GM21381 (cell line): Measurements from ENCODE around the gene EXOC3L4.
"Not testable (repeated sequence)": the region's sequence is repeated elsewhere in the genome, so short reads cannot be mapped to it uniquely, and the experiment has no call there.

Source experiments
- ATAC-seq: cut with Tn5 transposase; IDR thresholded peaks from one replicate; pipeline ENCODE4 v1.9.1; 2021; ENCODE audit warnings: mild to moderate bottlenecking, moderate library complexity; ENCODE audit not compliant: unreplicated experiment

The EXOC3L4 gene

DNA sequence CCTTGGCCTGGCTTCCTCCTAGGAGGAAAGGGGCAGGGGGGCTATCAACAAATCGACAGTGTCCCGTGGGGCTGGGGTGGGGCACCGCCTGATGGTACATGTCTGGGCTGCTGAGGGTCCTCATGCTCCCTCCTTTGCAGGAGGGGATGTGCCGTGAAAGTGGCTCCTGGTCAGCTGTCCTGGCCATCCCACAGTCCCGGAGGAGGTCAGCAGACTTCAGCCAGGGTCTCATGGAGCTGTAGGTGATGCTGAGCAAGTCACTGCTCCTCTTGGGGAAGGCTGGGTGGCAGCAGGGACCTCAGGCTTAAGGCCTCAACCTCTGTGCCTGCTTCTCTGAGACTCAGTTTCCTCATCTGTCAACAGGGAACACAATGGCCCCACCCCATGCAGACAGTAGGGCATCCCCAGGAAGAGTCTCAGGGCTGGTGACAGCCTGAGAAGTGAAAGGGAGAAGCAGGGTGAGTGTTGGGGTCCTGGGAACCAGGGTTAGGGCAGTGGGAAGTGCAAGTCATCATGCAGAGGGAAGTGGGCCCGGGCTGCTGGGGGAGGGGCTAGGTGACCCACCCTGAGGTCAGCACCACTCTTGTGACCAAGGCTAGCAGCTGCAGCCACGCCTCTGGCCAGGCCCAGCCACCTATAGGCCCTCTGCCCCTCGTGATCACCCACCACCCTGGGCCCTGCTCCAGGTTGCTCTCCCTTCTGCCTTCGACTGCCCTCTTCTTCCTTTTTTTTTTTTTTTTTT lies 24.3 kb downstream of the EXOC3L4 start:
- no peak for ATAC-seq

- ATAC-seq: not testable (repeated sequence)
These were observed 25.0 kb downstream of the EXOC3L4 start for GRCh38 chr14:103119527-103119926.

DNA sequence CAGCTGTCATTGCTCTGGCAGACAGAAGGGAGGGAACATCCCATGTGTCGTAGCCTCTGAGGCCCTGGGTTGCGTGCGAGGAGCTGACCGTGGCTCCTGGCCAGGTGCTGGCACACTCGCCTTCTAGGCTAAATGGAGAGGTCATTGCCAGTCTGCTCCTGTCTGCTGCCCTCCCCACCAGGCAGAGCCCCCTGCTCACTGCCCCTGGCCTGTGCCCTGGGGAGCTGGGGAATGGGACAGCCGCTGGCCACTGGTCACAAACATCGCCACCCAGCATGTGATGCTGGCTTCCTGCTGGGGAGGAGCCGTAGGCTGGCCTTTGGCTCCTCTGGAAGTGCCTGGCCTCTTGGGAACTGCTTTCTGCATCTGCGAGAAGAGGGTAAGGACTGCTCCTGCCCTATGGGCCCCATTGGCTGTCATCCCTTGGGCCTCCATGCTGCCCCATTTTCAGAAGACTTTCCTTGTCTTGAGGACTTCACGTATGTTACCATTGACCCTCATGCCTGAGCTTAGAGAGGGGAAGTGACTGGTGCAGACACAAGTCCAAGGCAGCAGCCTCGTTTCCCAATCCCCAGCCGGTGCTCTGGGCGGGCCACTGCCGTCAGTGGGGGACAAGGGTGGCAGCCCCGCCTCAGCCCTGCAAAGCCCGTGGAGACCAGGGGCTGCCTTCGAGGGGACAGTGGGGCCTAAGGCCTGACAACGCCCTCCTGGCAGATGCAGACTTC lies 26.8 kb downstream of the EXOC3L4 start:
- no peak for ATAC-seq

DNA sequence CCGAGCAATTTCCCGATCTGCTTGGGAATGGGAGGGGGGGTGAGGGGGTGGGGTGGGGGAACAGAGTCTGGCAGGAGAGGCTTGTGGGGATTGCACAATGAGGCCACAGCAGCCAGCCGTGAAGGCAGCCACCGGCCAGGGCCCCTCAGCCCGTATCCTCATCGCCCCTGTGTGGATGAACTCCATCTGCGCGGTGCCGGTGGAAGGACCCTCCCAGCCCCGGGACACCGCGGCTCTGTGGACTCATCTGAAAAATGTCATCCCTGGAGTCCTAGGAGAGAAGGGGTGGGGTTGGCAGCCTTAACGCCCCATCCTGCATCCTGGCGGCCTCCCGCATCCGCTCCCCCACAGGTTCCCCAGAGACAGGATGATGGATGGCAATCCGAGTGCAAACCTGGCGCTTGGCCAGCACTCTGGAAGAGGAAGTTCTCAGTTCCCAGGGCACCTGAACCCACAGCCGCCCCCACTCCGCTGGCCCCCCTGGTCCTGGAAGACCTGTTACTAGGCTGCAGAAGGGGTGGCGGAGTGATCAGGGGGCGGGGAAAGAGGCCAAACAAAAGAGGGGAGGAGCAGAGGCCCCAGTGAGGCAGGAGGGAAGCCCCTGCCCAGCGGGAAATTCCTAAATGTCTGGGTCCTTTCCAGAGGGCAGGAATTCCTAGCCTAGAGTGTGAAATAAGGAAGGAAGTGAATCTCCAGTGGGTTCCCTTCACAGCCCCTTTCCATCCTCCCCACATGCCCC lies 27.5 kb downstream of the EXOC3L4 start:
- no peak for ATAC-seq

- ATAC-seq: no peak
These were observed 28.0 kb downstream of the EXOC3L4 start for GRCh38 chr14:103122585-103122946.

- no peak for ATAC-seq
These were observed 28.6 kb downstream of the EXOC3L4 start, which contains the start of gene TNFAIP2 for GRCh38 chr14:103122947-103123633. TSS of gene TNFAIP2 (plus strand) at chr14:103123461. CDS start at chr14:103126458, 2,997 bp downstream.

DNA sequence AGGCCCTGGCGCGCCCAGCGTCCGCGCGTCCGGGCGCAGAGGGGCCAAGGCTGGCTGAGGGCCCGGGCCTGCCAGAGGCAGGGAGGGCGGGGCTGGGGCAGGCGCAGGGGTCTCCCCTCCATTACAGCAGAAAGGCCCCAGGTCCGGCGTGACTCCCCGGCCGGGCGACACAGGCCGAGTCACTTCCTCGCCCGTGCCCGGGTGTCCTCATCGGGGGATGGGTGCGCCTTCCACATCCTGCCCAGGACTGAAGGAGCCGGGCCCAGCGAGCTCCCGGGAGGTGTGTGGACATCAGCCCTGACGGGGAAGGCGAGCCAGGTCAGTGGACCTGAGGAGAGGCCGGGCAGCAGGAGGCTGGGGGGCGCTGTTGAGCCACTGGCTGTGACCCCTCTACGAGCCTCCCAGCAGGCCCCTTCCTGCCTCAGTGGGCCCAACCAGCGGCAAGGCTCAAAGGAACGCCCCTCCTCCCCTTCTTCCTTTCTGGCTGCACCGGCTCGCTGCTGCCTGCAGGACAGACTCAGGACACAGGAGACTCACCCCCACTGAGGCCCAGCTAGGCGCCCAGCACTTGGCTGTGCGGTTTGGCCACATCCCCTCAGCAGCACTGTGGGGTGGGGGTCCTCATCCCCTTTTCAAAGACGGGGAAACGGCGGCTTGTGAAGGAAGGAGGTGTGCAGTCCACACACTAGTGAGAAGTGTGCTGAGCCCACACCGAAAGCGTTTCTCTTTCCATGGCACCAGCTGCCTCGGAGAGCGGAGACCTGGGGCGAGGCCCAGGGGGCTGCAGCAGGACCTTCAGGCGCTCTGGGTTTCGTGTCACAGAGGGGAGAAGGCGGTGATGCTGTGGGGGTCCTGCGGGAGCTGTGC lies 29.3 kb downstream of the EXOC3L4 start:
- ATAC-seq: no peak

- ATAC-seq: no peak
These were observed 30.0 kb downstream of the EXOC3L4 start for GRCh38 chr14:103124501-103125001.

GRCh38 chr14:103125098-103126070 lies 30.9 kb downstream of the EXOC3L4 start:
- ATAC-seq: no peak

DNA sequence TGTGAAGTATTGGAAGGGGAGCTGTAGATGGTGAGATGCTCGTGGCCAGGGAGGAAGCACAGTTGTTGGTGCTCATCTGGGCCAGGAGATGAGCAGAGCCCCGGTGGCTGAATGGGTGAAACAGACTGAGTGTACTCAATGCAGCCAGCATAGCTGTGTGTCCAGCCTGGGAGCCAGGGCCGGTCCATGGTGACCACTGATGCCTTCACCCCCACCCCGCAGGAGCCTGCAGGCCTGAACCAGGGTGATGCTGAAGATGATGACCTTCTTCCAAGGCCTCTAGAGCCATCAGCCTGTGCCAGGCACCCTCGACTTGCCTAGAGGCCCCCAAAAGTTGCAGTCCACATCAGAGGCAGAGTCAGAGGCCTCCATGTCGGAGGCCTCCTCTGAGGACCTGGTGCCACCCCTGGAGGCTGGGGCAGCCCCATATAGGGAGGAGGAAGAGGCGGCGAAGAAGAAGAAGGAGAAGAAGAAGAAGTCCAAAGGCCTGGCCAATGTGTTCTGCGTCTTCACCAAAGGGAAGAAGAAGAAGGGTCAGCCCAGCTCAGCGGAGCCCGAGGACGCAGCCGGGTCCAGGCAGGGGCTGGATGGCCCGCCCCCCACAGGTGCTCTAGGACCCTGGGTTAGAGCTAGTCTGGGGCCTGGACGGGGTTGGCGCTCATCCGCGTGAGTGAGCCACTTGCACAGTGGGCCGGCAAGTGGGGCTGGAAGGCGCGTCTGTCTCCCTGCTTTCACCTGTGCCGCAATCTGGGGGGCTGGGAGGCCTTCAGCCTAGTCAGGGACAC lies 31.8 kb downstream of the EXOC3L4 start:
- ATAC-seq: no peak

GRCh38 chr14:103126873-103127304 lies 32.4 kb downstream of the EXOC3L4 start:
- no peak for ATAC-seq

DNA sequence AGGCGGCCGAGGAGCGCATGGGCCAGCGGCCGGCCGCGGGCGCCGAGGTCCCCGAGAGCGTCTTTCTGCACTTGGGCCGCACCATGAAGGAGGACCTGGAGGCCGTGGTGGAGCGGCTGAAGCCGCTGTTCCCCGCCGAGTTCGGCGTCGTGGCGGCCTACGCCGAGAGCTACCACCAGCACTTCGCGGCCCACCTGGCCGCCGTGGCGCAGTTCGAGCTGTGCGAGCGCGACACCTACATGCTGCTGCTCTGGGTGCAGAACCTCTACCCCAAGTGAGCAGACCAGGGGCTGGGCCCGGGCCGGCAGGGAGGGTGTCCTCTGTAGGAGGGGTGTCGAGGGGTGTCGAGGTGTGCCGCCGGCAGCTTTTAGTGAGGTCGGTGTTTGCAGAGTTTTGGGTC lies 32.8 kb downstream of the EXOC3L4 start:
- ATAC-seq: no peak

- no peak for ATAC-seq
These were observed 33.5 kb downstream of the EXOC3L4 start for GRCh38 chr14:103127861-103128598.

DNA sequence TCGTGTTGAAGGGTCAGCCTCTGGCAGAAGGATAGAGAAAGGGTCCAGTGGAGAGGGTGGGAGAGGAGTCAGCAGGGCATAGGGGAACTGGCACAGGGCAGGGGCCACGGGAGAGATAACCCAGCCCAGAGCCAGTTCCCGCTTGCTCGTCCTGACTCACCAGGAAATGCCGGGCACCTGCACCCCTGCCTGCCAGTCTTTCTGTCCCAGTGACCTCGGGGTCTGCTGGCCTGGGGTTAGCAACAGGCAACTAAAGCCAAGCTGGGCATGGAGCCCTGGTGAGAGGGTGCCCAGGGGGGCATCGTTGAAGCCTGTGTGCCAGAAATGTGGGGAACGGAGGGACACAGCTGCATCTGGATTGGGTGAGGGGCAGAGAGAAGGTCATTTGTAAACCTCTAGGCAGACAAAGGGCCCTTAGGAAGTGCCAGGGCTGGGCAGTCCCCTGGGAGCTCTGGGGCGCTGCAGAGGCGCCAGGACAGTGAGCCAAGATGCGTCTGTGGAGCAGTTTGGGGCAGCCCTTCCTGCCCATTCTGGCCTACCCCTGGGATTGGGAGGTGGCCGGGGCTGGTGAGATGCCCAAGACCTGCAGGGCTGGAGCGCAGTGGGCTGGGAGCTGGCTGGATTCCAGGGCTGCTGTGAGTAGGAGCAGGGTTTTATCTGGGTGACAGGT lies 34.2 kb downstream of the EXOC3L4 start:
- no peak for ATAC-seq

- no peak for ATAC-seq
These were observed 34.9 kb downstream of the EXOC3L4 start for GRCh38 chr14:103129301-103130016.
